Activated T-helper 1 cell treated with anti-CD3 and anti-CD28 coated beads, Interleukin-2, amount 50 U/mL, for 16 hours (primary cell): ENCODE results near the gene GMDS.

Experiments
- DNase-seq, 2 donors: peaks; one replicate each; pipeline ENCODE4 v3.0.0-alpha.2; 2020; ENCODE audit warnings: low read depth in 1 of 2, low spot score in 1 of 2

Gene GMDS

GRCh38 chr6:2103765-2104523 is 141.5 kb downstream of the GMDS start:
- DNase-seq: no peak

DNA sequence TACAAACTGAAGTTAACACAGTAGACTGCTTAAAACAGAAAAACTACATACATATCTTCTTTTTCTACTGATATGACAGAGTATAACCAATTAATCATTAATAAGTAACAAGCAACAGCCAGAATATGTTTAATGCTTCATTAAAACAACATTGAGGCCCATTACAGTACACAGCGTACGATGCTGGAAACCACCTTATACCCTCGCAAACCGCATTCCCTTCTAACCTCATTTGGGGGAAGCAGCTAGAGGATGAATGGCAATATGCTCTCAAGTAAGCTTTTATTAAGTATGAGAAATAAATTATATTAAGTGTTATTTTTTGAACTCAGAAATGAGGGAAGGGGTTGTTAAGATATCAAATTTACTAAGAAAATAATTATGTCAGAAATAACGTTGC is 142.4 kb downstream of the GMDS start:
- DNase-seq: no peak

GRCh38 chr6:2102316-2102883 is 143.0 kb downstream of the GMDS start:
- no peak for DNase-seq

DNA sequence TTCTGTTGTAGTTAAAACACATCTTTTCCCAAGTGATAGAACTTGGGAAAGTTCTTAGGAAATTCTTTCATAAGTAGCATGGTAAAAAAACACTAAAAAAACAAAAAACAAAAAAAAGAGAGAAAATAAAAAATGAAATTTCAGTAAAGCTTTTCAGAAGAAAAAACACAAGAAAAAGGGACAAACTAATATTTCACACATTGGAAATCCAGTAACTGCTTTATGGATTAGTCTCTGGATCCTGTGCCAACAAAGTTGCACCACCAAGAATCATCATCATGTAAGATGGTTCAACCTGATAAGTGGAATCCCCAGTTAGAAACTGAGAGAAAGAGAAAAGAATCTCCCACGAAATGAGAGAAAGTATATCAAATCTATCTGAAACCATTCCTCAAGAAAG is 144.2 kb downstream of the GMDS start:
- no peak for DNase-seq

DNA sequence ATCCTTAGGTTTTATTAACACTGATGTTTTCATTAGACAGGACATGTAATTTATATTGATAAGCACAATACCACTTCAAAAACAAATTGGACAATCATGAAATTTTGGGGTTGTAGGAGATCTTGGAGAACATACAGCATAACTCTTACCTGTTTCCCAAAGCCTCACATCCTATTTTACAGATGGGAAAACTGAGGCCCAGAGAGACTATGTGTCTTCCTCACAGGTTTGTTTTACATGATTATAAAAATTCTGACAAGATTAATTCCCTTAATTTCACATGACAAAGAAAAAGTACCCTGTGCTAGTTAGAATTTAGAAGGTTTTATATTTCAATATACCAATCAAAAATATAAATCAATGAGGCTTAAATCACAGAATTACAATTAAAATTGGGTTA is 145.5 kb downstream of the GMDS start:
- no peak for DNase-seq

DNA sequence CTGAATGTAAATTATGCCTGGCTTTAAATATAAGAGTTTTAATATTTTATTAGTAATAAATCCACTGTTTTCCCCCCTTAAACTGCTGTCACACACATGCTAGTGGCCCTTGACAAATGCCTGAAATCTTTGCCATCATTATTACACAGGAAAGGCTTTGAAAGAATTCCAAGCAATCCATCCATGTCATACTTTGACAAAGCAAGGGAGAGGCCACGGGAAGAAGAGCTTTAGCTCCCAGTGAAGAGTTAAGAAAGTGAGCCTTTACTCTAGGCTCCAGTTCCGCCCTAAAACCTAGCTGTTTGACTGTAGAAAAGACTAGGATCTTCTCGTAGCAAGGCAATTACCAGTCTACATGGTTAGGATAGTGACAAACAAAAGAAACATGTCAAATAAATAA is 147.9 kb downstream of the GMDS start:
- DNase-seq: no peak

- no peak for DNase-seq
Observed at GRCh38 chr6:2094642-2095041, 150.8 kb downstream of the GMDS start.

DNA sequence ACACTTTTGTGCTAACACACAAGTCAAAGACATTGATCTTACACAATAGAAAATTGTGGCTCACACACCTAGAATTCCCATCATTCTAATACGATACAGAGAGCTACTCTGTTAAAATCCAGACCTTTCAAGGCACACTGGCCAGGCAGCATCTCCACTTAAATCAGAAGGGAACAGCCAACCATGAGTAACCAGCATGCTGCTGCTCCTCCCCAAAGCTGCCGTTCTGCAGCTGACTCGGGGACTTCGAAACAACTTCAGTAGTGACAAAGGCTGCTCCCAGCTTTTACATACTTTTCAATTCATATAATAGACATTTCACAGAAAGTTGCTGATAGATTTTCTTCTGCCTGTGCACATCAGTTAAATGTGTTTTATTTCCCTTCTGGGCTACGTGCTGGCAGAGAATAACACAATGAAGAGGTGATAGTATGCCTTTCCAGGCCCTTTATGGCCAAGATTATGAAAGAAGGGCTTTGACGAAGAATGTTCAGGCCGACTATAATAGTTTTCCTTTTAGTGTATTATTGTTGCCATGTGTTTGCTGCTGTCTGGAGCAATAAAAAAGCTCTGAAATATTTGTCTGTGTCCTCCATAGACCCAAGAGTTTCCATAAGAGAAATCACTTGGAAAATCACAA is 159.0 kb downstream of the GMDS start:
- DNase-seq: no peak

DNA sequence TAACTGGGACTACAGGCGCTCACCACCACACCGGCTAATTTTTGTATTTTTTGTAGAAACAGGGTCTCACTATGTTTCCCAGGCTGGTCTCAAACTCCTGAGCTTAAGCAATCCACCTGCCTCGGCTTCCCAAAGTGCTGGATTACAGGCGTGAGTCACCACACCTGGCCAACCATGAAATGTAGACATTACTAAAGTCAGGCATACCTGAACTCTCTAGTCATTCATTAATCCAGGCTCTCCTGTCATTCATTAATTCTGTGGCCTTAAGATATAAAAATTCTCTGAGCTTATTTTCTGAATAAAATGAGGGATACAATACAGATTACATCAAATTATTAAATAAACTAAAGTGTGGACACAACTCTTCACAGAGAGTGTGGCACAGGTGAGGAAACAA is 159.7 kb downstream of the GMDS start:
- no peak for DNase-seq

DNA sequence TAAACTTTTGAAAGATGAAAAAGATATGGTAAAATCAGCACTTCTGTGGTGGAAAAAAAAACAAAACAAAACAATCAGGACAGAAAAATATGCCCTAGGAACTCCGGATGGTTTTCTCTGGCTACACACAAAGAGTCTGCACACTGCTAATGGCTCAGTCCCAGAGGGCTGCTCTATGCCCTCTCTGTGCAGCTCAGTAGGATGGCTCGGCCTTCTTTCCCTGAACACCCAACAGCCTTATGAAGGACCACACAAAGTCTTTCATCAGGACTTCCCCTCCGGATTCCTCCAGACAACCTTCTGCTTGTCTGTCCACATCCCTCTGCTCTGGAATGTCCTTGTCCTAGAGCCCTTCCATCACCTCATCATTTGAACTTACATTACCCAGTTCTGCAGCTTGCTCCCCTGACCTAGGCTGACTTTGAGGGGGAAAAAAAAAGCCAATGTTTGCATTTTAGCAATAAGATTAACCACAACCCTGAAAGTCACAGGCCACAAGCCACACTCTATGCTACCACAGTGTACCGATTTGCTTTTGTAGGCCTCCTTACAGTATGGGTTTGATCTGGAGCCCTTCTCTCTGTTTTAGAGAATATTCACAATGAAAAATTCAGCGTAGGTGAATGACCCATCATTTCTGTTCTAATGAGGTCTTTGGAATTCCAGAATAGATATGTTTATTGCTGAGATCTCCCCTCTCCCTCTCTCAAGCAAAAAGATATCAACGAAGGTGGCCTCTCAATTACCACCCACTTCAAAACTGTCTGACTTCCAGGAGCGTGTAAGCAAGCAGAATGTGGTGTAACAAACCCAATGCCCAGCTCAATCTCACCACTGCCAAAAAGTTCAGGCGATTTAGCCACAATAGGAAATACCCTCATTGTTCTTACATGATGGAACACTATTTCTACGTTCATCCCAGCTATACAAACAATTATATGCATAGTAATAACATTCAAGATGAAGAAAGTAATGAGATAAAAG is 164.0 kb downstream of the GMDS start:
- DNase-seq: no peak

GRCh38 chr6:2078888-2079287 is 166.5 kb downstream of the GMDS start:
- no peak for DNase-seq

GRCh38 chr6:2077826-2078225 is 167.6 kb downstream of the GMDS start:
- no peak for DNase-seq

GRCh38 chr6:2073476-2073875 is 171.9 kb downstream of the GMDS start:
- no peak for DNase-seq

- no peak for DNase-seq
Observed at GRCh38 chr6:2072453-2072852, 173.0 kb downstream of the GMDS start.

DNA sequence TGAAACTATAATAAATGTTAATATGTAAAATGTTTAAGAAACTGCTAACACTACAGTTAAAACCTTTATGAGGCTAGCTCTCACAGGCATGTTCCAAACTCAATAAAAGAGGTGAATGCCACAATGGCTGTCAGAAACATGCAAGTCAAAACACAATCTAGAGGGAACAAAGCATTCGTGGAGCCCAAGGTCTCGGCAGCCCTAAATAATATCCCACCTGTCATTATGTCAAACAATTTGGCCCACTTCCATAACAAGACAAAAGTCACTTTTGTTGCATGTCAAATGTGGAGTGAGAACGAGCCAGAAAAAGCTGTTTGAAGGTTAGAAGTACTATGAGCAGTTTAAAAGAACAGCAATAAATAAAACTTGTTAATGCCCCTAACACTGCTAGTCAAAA is 181.9 kb downstream of the GMDS start:
- DNase-seq: no peak

DNA sequence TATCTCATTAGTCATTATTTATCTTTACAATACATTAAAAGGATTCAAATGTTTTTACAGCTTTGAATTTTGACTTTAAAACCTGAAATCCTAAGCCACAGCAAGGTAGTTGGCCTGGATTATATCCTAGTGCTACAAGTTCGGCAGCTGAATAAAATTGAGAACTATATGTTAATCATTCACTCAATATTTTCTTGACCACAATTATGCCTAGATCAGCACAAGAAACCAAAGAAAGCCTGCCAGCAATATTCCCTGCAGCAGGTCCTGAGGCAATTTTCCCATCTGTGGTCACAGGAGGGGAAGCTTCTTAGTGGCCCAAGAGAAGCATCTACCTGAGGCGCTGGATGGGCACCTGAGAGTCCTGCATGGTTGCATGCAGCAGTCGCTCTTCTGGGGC is 183.5 kb downstream of the GMDS start:
- DNase-seq: no peak

DNA sequence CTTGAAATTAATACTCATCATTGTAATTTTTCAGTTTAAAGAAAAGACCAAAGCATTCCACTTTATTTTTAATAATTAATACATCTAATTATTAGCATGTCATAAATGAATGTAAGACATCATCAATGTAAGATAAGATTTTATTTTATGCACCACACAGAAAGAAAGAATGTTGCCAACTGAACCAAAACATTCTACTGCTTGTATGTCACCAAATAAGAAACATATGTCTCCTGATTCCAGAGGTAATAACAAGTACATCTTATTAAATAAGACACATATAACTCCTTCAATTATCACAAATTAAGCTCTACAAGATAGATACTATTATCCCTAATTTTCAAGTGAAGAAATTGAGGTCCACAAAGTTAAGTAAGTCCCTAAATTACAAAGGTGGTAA is 189.5 kb downstream of the GMDS start:
- no peak for DNase-seq

DNA sequence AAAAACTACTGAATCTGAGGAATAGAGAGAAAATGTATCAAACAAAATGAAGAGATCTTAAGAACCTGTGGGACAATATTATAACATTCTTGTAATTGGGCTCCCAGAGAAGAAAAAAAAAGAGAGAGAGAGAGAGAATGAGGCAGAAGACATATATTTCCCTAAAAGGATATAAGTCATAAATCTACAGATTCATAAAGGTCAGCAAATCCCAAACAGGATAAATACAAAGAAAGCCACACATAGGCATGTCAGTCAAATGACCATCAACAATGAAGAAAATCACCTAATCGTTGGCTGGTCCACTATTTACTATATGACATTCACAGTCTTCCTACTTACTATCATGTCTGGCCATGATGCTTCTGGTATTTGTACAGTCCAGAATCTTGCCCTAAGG is 190.3 kb downstream of the GMDS start:
- DNase-seq: no peak

DNA sequence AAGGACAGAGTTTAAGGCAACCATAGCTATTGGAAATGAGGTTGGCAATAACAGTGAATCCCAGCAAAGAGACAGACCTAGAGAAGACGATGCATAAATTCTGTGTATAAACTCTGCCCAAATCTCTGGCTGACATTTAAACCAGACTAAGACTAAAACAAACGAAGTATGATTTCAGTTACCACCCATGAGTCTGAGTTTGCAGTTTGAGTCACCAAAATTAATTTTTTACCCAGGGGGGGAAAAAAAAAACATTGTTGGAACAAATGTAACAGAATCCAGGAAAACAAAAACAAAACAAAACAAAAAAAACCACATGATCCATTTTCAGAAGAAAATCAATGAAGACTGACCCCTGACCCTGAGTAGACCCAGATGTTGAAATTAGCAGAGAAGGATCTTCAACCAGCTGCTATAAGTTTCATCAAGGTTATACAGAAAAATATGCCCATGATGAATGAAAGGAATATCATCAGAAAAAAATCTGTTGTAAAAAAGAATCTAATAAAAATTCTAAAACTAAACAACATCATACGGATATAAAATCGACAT is 190.8 kb downstream of the GMDS start:
- no peak for DNase-seq

DNA sequence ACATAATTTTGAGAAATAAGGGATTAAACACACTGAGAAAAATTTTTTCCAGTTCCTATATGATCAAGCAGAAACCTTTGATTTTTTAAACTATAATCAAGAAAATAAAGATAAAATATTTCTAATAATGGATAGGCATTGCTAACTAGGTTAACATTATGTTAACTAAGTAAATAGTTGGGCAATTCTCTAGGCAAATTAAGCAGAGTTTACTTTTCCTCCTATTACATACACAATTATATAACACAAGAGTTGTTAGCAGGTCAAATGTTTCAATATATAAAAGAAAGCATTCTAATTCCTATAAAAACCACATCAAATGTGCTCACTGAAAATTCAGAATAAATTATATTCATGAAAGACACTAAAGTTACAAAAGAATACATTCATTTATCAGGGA is 191.7 kb downstream of the GMDS start:
- DNase-seq: no peak

- DNase-seq: no peak
Observed at GRCh38 chr6:2047855-2048254, 197.6 kb downstream of the GMDS start.
